Parathyroid adenoma (tissue), 2 donors: Measurements from ENCODE around the gene ARHGEF11.

ENCODE experiments used
- H2AFZ ChIP-seq: fragments of 300-600 bp; sonication (generic); one replicate; pipeline ENCODE4 v1.7.0; 2017; ENCODE audit warnings: antibody characterized with exemption, mild to moderate bottlenecking
- H3K27ac ChIP-seq: fragments of 300-600 bp; sonication (generic); one replicate; pipeline ENCODE4 v1.7.0; 2017
- H3K27me3 ChIP-seq: fragments of 300-600 bp; sonication (generic); one replicate; pipeline ENCODE4 v1.7.0; 2017; ENCODE audit warnings: low read length; ENCODE audit not compliant: control insufficient read depth, insufficient read depth
- H3K36me3 ChIP-seq: fragments of 300-600 bp; sonication (generic); one replicate; pipeline ENCODE4 v1.7.0; 2017; ENCODE audit warnings: low read length; ENCODE audit not compliant: control insufficient read depth, insufficient read depth
- H3K4me1 ChIP-seq: fragments of 300-600 bp; sonication (generic); one replicate; pipeline ENCODE4 v1.7.0; 2017; ENCODE audit warnings: control low read depth
- H3K4me2 ChIP-seq: fragments of 300-600 bp; sonication (generic); one replicate; pipeline ENCODE4 v1.7.0; 2017; ENCODE audit warnings: low read length
- H3K4me3 ChIP-seq: fragments of 300-600 bp; sonication (generic); one replicate; pipeline ENCODE4 v1.7.0; 2017; ENCODE audit warnings: low read depth, low read length
- H3K79me2 ChIP-seq: fragments of 300-600 bp; sonication (generic); one replicate; pipeline ENCODE4 v1.7.0; 2017; ENCODE audit warnings: control low read depth
- H3K9ac ChIP-seq: fragments of 300-600 bp; sonication (generic); one replicate; pipeline ENCODE4 v1.7.0; 2017; ENCODE audit warnings: mild to moderate bottlenecking
- H3K9me3 ChIP-seq: fragments of 300-600 bp; sonication (generic); one replicate; pipeline ENCODE4 v1.7.0; 2017; ENCODE audit warnings: low read length; ENCODE audit not compliant: control insufficient read depth
- TF ChIP-seq, protein P1 (sequence below): fragments of 300-600 bp; sonication (generic); IDR thresholded peaks from one replicate; pipeline ENCODE4 v1.7.0; 2017; ENCODE audit warnings: antibody characterized with exemption, mild to moderate bottlenecking
- donor health status: primary hyperparathyroidism.

Gene ARHGEF11

DNA sequence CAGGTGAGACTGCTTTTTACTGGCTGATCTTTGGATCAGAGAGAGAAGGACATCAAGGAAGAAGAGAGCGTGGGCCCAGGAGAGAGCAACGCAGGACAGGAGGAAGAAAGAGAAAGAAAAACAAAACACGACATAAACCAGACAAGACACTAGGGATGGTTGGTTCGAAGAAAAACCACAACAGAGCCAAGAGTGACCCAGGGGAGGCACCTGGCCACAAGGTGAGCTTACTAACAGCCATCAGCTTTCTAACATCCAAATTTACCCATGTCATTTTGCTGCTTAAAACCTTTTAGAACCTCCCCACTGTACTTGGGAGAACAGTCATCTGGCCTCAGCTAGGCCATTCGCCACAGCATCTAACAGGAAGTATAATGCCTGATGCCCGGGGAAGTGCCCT lies 57.8 kb downstream of the ARHGEF11 start:
- H3K27me3 ChIP-seq: no peaks in the 10 kb centered on the region
- TF ChIP-seq, protein P1, sequence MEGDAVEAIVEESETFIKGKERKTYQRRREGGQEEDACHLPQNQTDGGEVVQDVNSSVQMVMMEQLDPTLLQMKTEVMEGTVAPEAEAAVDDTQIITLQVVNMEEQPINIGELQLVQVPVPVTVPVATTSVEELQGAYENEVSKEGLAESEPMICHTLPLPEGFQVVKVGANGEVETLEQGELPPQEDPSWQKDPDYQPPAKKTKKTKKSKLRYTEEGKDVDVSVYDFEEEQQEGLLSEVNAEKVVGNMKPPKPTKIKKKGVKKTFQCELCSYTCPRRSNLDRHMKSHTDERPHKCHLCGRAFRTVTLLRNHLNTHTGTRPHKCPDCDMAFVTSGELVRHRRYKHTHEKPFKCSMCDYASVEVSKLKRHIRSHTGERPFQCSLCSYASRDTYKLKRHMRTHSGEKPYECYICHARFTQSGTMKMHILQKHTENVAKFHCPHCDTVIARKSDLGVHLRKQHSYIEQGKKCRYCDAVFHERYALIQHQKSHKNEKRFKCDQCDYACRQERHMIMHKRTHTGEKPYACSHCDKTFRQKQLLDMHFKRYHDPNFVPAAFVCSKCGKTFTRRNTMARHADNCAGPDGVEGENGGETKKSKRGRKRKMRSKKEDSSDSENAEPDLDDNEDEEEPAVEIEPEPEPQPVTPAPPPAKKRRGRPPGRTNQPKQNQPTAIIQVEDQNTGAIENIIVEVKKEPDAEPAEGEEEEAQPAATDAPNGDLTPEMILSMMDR: no peak

DNA sequence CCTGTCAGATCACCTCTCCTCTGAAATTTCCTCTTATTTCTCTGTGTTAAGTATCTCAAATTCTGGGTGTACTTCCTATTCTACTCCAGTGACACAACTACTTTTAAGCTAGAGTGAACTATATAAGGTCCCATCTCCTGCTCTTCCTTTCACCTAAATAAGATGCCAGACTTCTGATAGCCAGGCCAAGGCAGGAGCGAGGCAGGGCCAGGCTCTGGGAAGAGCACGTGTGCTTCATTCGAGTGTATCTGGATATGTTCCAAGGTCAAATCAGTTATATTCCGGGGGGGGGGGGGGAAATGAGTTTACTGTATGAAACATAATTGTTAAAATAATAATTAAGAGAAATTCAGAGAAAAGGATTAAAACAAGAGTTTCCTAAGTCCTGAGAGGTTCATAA lies 65.0 kb downstream of the ARHGEF11 start:
- Histone ChIP-seq H3K9ac (no peak overlapping the region), H3K9me3 (no peaks in the 10 kb centered on the region), H3K4me2 (no peak overlapping the region), H3K4me1 (no peaks in the 10 kb centered on the region), H2AFZ (no peak overlapping the region), H3K27ac (no peak overlapping the region), H3K36me3 (no peaks in the 10 kb centered on the region), H3K79me2 (no peaks in the 10 kb centered on the region), H3K4me3 (no peak overlapping the region), H3K27me3 (no peaks in the 10 kb centered on the region)
- TF ChIP-seq, protein P1: no peak

More for the DNA sequence above, 57.8 kb downstream of the ARHGEF11 start:
- Histone ChIP-seq H3K4me3 (no peak overlapping the region), H3K9ac (no peak overlapping the region), H2AFZ (no peak overlapping the region), H3K36me3 (no peaks in the 10 kb centered on the region), H3K79me2 (no peaks in the 10 kb centered on the region), H3K27ac (no peak overlapping the region), H3K4me2 (no peak overlapping the region), H3K9me3 (no peaks in the 10 kb centered on the region), H3K4me1 (no peaks in the 10 kb centered on the region)

DNA sequence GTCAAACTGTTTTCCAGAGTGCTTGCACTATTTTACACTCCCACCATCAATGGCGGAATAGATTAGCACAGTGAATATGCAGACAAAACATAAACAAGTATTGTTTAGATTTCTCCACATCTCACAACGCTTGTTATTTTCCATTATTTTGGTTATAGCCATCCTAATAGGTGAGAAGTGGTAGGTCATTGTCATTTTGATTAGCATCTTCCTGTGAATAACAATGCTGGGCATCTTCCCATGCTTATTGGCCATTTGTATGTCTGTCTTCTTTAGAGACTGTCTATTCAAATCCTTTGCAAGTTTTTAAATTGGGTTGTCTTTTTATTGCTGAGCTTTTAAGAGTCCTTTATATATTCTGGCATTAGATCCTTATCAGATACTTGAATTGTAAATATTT lies 70.5 kb downstream of the ARHGEF11 start:
- Histone ChIP-seq H3K36me3 (no peaks in the 10 kb centered on the region), H3K4me1 (no peaks in the 10 kb centered on the region), H3K9ac (no peak overlapping the region), H3K27me3 (no peaks in the 10 kb centered on the region), H2AFZ (no peak overlapping the region), H3K27ac (no peak overlapping the region), H3K79me2 (no peaks in the 10 kb centered on the region), H3K4me3 (no peak overlapping the region), H3K9me3 (no peaks in the 10 kb centered on the region), H3K4me2 (no peak overlapping the region)
- TF ChIP-seq, protein P1: no peak

DNA sequence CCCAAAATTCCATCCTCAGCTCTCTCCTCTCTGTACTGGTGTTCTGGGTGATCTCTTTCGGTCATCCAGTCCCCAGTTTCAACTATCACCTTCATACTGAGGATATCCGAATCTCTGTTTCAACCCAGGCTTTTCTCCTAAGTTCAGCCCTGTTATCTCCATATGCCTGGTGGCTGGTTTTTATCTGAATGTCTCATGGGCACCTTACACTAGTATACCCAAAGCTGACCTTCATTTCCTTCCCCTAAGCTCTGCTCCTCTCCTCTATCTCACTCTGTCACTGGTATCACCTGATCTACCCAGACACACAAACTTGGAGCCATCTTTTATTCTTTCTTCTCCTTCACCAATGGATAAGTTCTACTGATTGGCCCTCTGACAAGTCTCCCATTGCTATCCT lies 72.1 kb downstream of the ARHGEF11 start:
- Histone ChIP-seq H3K36me3 (no peaks in the 10 kb centered on the region), H2AFZ (no peak overlapping the region), H3K79me2 (no peaks in the 10 kb centered on the region), H3K9me3 (no peaks in the 10 kb centered on the region), H3K4me1 (no peaks in the 10 kb centered on the region), H3K4me3 (no peak overlapping the region), H3K27me3 (no peaks in the 10 kb centered on the region), H3K27ac (no peak overlapping the region), H3K4me2 (no peak overlapping the region), H3K9ac (no peak overlapping the region)
- TF ChIP-seq, protein P1: no peak

DNA sequence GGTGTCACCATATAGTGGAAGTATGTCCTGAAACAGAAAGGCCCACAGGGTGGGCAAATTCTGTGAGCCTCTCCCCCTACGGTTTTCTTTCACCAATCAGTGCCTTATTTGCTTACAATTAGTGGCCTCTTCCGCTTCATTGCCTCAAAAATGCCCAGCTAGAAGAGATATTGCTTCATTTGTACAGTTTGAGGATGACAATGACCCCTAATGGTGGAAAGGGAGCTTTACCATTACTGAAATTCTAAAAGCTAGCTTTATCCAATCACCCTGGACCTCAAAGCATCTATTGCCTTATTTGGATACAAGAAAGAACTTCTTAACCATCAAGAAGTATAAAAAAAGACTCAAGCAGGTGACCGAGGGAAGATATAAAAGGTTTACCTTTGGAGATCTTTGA lies 75.5 kb downstream of the ARHGEF11 start:
- H3K79me2 ChIP-seq: no peaks in the 10 kb centered on the region
- no peaks in the 10 kb centered on the region for H3K9me3 ChIP-seq
- TF ChIP-seq, protein P1: no peak
- H3K27me3 ChIP-seq: no peaks in the 10 kb centered on the region
- no peak overlapping the region for H3K4me2 ChIP-seq
- no peak overlapping the region for H2AFZ ChIP-seq
- no peak overlapping the region for H3K27ac ChIP-seq
- no peaks in the 10 kb centered on the region for H3K36me3 ChIP-seq
- H3K9ac ChIP-seq: no peak overlapping the region
- no peak overlapping the region for H3K4me3 ChIP-seq
- no peaks in the 10 kb centered on the region for H3K4me1 ChIP-seq
